Neural progenitor cell (in vitro differentiated cells): ENCODE results near the gene ACOT6. TPM values are rescaled to one million over a fixed set of nuclear protein-coding genes. Genes with fewer than 3 reads are reported as not detected.
"Not testable (repeated sequence)": the region's sequence is repeated elsewhere in the genome, so short reads cannot be mapped to it uniquely, and the experiment has no call there.

ENCODE experiments used
- DNase-seq: peaks from one replicate; pipeline ENCODE4 v3.0.0-alpha.2; 2016; ENCODE audit warnings: low spot score
- H2AFZ ChIP-seq: fragments of 200-600 bp; sonication (generic); replicated peaks from 2 replicates; pipeline ENCODE4 v1.6.1; 2016; ENCODE audit warnings: antibody characterized with exemption
- H3F3A ChIP-seq: fragments of 200-600 bp; sonication (generic); 2 replicates; pipeline ENCODE4 v1.6.1; 2016; ENCODE audit warnings: antibody characterized with exemption, low read depth
- H3K27ac ChIP-seq: fragments of 200-600 bp; sonication (generic); 2 replicates; pipeline ENCODE4 v1.5.1; 2016; ENCODE audit warnings: mild to moderate bottlenecking
- H3K27me3 ChIP-seq: fragments of 200-600 bp; sonication (generic); 2 replicates; pipeline ENCODE4 v1.6.1; 2016; ENCODE audit warnings: mild to moderate bottlenecking, moderate library complexity
- H3K36me3 ChIP-seq: fragments of 200-600 bp; sonication (generic); 2 replicates; pipeline ENCODE4 v1.5.1; 2016
- H3K4me1 ChIP-seq: fragments of 200-600 bp; sonication (generic); 2 replicates; pipeline ENCODE4 v1.6.1; 2016; ENCODE audit warnings: mixed run types
- H3K4me2 ChIP-seq: fragments of 200-600 bp; sonication (generic); 2 replicates; pipeline ENCODE4 v1.6.1; 2016
- H3K4me3 ChIP-seq: fragments of 200-600 bp; sonication (generic); 2 replicates; pipeline ENCODE4 v1.5.1; 2016
- H3K79me2 ChIP-seq: fragments of 200-600 bp; sonication (generic); 2 replicates; pipeline ENCODE4 v1.6.1; 2016; ENCODE audit warnings: low read depth
- H3K9ac ChIP-seq: fragments of 200-600 bp; sonication (generic); 2 replicates; pipeline ENCODE4 v1.6.1; 2016
- H3K9me3 ChIP-seq: fragments of 200-600 bp; sonication (generic); 2 replicates; pipeline ENCODE4 v1.5.1; 2016; ENCODE audit warnings: low read depth
- H4K20me1 ChIP-seq: fragments of 200-600 bp; sonication (generic); 2 replicates; pipeline ENCODE4 v1.6.1; 2016; ENCODE audit warnings: low read depth
- H3K27ac Mint-ChIP-seq: 3 replicates; pipeline ENCODE4 v1.8.0; 2021; ENCODE audit warnings: mixed read lengths
- H3K27me3 Mint-ChIP-seq: 2 replicates; pipeline ENCODE4 v1.8.0; 2022; ENCODE audit warnings: low read depth, mild to moderate bottlenecking, inconsistent platforms, moderate library complexity, mixed read lengths; ENCODE audit not compliant: insufficient read depth
- H3K36me3 Mint-ChIP-seq: 3 replicates; pipeline ENCODE4 v1.8.0; 2021; ENCODE audit warnings: mixed read lengths
- H3K4me1 Mint-ChIP-seq: 3 replicates; pipeline ENCODE4 v1.8.0; 2021; ENCODE audit warnings: mixed read lengths
- H3K4me3 Mint-ChIP-seq: 3 replicates; pipeline ENCODE4 v1.8.0; 2021; ENCODE audit warnings: mild to moderate bottlenecking, moderate library complexity, mixed read lengths
- H3K9me3 Mint-ChIP-seq: 3 replicates; pipeline ENCODE4 v1.8.0; 2020; ENCODE audit warnings: mixed read lengths
- EZH2 ChIP-seq: fragments of 200-600 bp; sonication (generic); IDR thresholded peaks from 2 replicates; pipeline ENCODE4 v1.6.1; 2017; ENCODE audit warnings: antibody characterized with exemption, mild to moderate bottlenecking, moderate library complexity
- EZH2phosphoT487 ChIP-seq: fragments of 200-600 bp; sonication (generic); IDR thresholded peaks from 2 replicates; pipeline ENCODE4 v1.6.1; 2017; ENCODE audit warnings: antibody characterized with exemption
- total RNA-seq: library from RNA; depleted of rRNA; stranded (reverse); fragments of >200 nt; gene quantifications from 2 replicates; pipeline ENCODE4 v1.2.3, GENCODE V29; 2015; ENCODE audit warnings: low replicate concordance
- TF ChIP-seq, protein P1 (sequence below): fragments of 200-600 bp; sonication (generic); IDR thresholded peaks from 2 replicates; pipeline ENCODE4 v1.5.1; 2017; ENCODE audit warnings: antibody characterized with exemption, mild to moderate bottlenecking

The ACOT6 gene
- total RNA-seq, 1 donor from 2014 or later = not detected

DNA sequence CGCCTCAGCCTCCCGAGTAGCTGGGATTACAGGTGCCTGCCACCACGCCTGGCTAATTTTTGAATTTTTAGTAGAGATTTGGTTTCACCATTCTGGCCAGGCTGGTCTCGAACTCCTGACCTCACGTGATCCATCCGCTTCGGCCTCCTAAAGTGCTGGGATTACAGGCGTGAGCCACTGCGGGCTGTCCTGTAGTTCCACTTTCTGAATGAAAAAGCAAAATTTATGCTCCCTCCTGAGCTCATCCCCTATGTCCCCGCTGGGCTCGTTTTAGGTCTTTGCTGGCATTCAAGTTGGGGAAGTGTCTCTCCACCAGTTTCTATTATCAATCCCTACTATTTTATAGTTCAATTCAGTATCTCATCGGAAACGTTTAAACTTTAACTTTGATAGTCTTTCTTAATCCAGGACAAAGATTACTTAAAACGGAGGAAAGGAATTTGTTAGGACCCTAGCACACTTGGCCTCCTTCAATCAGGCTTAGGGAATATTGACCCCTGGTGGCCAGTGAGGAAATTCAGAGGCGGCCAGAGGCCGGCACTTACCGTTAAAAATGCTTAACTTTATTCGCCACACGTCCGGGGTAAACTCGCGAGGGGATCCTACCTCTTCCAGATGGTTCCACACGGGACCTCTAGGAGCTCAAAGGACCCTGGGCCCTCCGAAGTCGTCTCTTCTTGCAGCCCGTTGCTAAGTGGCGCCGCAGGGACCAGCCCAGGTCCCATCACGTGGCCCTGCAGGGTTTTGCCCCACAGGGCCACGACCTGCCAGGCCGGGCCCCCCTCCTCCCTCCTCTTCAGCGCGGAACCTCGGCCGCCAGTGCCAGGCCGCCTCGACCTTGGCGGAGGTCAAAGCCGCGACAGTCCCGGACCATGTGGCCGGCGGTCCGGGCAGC is 21.0 kb downstream of the ACOT6 start:
- DNase-seq = peak; percentile 75
- Histone ChIP-seq H3K9ac (no peak overlapping the region), H3K79me2 (no peaks in the 10 kb centered on the region), H2AFZ (peak overlapping the region; percentile 99), H3K4me2 (peak overlapping the region; percentile 93), H3K27me3 (peaks cover 36% of the 10 kb centered on the region), H4K20me1 (no peaks in the 10 kb centered on the region), H3K4me1 (peaks cover 4% of the 10 kb centered on the region), H3K4me3 (peak overlapping the region; percentile 62), H3K36me3 (no peaks in the 10 kb centered on the region), H3K27ac (no peak overlapping the region), H3F3A (peaks cover 16% of the 10 kb centered on the region), H3K9me3 (no peaks in the 10 kb centered on the region)
- TF ChIP-seq EZH2phosphoT487 = no peak
- TF ChIP-seq, protein P1, sequence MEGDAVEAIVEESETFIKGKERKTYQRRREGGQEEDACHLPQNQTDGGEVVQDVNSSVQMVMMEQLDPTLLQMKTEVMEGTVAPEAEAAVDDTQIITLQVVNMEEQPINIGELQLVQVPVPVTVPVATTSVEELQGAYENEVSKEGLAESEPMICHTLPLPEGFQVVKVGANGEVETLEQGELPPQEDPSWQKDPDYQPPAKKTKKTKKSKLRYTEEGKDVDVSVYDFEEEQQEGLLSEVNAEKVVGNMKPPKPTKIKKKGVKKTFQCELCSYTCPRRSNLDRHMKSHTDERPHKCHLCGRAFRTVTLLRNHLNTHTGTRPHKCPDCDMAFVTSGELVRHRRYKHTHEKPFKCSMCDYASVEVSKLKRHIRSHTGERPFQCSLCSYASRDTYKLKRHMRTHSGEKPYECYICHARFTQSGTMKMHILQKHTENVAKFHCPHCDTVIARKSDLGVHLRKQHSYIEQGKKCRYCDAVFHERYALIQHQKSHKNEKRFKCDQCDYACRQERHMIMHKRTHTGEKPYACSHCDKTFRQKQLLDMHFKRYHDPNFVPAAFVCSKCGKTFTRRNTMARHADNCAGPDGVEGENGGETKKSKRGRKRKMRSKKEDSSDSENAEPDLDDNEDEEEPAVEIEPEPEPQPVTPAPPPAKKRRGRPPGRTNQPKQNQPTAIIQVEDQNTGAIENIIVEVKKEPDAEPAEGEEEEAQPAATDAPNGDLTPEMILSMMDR = peak; percentile 90
- Mint-ChIP-seq H3K4me3 (peak overlapping the region; percentile 76), H3K27ac (peak overlapping the region; percentile 29), H3K36me3 (no peaks in the 10 kb centered on the region), H3K9me3 (no peaks in the 10 kb centered on the region), H3K27me3 (peaks cover 6% of the 10 kb centered on the region), H3K4me1 (peaks cover 4% of the 10 kb centered on the region)

DNA sequence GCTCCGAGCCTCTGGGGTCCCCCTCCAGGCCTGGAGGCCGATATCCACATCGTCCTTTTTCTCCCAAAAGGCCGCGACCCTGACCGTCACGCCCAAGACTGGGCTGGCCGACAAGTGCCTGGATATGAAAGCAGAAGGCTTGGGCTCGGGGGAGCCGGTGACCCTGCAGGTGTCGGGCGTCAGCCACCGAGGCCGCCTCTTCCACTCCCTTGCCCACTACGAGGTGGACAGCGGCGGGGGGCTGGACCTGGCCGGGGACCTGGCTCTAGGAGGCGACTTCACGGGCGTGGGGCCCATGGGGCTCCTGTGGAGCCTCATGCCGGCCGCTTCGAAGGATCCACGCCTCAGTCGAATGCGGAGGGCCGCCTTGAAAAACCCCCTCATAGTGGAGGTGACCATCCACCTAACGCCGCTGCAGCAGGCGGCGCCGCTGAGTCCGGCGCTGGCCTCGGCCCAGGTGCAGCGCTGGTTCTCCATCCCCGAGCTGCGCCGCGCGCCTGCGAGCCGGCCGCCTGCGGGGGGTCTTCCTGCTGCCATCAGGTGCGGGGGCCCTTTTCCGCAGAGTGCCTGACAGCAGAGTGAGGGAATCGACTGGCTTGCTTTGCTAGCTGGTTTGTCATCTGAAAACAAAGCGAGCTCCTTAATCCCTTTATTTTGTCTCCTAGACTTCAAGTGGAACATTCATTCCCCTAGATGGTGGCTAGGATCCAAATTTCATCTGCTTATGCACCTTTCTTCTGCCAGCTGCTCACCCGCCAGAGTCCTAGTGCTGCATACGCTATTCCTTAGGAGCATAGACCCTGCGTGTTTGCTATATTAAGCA is 21.9 kb downstream of the ACOT6 start:
- H3K9ac ChIP-seq = no peak overlapping the region
- H3K4me1 ChIP-seq = peaks cover 4% of the 10 kb centered on the region
- H3K27me3 ChIP-seq = peaks cover 36% of the 10 kb centered on the region
- no peaks in the 10 kb centered on the region for H3K79me2 ChIP-seq
- H3F3A ChIP-seq = peaks cover 16% of the 10 kb centered on the region
- Mint-ChIP-seq H3K4me1 (peaks cover 4% of the 10 kb centered on the region), H3K27ac (no peak overlapping the region), H3K9me3 (no peaks in the 10 kb centered on the region), H3K4me3 (peak overlapping the region; percentile 76), H3K27me3 (peaks cover 6% of the 10 kb centered on the region), H3K36me3 (no peaks in the 10 kb centered on the region)
- no peaks in the 10 kb centered on the region for H3K36me3 ChIP-seq
- no peaks in the 10 kb centered on the region for H4K20me1 ChIP-seq
- peak overlapping the region; percentile 62 for H3K4me3 ChIP-seq
- H3K9me3 ChIP-seq = no peaks in the 10 kb centered on the region
- peak; percentile 82 for DNase-seq
- H3K27ac ChIP-seq = no peak overlapping the region
- peak overlapping the region; percentile 99 for H2AFZ ChIP-seq
- H3K4me2 ChIP-seq = peak overlapping the region; percentile 93
- TF ChIP-seq EZH2phosphoT487 (peak; percentile 69), EZH2 (peak; percentile 60)
- TF ChIP-seq, protein P1 = peak; percentile 42

DNA sequence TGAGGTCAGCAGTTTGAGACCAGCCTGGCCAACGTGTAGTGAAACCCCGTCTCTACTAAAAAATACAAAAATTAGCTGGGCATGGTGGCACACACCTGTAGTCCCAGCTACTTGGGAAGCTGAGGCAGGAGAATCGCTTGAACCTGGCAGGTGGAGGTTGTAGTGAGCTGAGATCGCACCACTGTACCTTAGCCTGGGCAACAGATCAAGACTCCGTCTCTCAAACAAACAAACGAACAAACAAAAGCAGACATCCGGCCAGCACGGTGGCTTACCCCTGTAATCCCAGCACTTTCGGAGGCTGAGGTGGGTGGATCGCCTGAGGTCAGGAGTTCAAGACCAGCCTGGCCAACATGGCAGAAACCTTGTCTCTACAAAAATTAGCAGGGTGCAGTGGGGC is 24.0 kb downstream of the ACOT6 start:
- H3K4me3 ChIP-seq, H3K4me1 Mint-ChIP-seq, H4K20me1 ChIP-seq, H3K27ac Mint-ChIP-seq, H3K4me1 ChIP-seq, H3K27ac ChIP-seq, H3K9me3 ChIP-seq, H3K9me3 Mint-ChIP-seq, H3K4me3 Mint-ChIP-seq, H3K36me3 Mint-ChIP-seq, H3K4me2 ChIP-seq, H3K79me2 ChIP-seq, H3K36me3 ChIP-seq, H3K9ac ChIP-seq, H2AFZ ChIP-seq, DNase-seq, H3K27me3 Mint-ChIP-seq: not testable (repeated sequence)
- Histone ChIP-seq H3K27me3 (peaks cover 36% of the 10 kb centered on the region), H3F3A (peaks cover 16% of the 10 kb centered on the region)
